SK-N-SH treated with all-trans-retinoic acid at 6 μM for 48 hours (cell line): ENCODE data around the gene BCAR1.

Experiments
- OSR1 ChIP-seq: fragments of 250-450 bp; sonication (Bioruptor Pico); IDR thresholded peaks from 2 replicates; pipeline ENCODE4 v1.8.0; 2022; ENCODE audit warnings: moderate library complexity, mild to moderate bottlenecking, inconsistent platforms
- PATZ1 ChIP-seq: fragments of 250-450 bp; sonication (Bioruptor Pico); IDR thresholded peaks from 2 replicates; pipeline ENCODE4 v1.8.0; 2020; ENCODE audit warnings: mild to moderate bottlenecking, moderate library complexity, borderline replicate concordance
- ZNF565 ChIP-seq: fragments of 450-650 bp; formaldehyde crosslinking; conservative IDR thresholded peaks from 2 replicates; pipeline ENCODE4 v1.5.0; 2020; ENCODE audit warnings: low read depth, mild to moderate bottlenecking, moderate library complexity

GRCh38 chr16:75207831-75208230, 43.6 kb downstream of the BCAR1 start:
- TF ChIP-seq OSR1 (CRISPR knock-in tag) (no peak), ZNF565 (CRISPR knock-in tag) (no peak), PATZ1 (CRISPR knock-in tag) (no peak)
